GM18873 (cell line): ENCODE data around the gene NCAPD3.

Experiments
- ATAC-seq: cut with Tn5 transposase; IDR thresholded peaks from one replicate; pipeline ENCODE4 v1.9.1; 2021; ENCODE audit warnings: mild to moderate bottlenecking, moderate library complexity, moderate number of reproducible peaks; ENCODE audit not compliant: unreplicated experiment, low FRiP score

The NCAPD3 gene

DNA sequence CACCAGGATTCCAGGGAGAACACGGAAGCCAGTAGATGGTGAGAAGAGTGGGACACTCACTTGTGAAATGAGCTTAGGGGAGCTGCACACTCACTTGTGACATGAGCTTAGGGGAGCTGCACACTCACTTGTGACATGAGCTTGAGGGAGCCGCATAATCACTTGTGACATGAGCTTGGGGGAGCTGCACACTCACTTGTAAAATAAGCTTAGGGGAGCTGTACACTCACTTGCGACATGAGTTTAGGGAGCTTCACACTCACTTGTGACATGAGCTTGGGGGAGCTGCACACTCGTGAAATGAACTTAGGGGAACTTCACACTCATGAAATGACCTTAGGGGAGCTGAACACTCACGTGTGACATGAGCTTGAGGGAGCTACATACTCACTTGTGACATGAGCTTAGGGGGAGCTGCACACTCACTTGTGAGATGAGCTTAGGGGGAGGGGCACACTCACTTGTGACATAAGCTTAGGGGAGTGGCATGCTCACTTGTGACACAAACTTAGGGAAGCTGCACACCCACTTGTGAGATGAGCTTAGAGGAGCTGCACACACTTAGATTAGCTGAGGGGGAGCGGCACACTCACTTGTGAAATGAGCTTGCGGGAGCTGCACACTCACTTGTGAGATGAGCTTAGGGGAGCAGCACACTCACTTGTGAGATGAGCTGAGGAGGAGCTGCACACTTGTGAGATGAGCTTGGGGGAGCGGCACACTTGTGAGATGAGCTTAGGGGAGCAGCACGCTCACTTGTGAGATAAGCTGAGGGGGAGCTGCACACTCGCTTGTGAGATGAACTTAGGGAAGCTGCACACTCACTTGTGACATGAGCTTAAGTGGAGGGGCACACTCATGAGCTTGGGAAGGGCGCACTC lies 59.0 kb downstream of the NCAPD3 start:
- ATAC-seq: no peak

DNA sequence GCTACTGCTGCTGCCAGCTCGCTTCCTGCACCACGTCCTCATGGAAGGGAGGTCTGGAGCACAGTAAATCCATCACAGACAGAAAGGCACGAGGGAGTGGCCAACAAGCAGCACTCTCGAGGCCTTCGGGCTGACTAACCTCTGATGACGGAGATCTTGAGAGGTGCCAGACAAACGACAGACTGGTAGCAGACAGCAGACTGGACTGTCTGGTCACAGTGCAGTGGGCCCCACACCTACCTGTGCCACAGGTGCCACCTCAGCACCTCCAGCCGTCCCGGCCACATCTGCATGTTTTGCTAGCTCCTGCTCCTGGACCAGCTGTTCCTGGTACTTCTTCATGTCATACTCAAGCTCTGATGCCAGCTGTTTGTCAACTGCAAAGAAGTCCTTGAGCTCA lies 64.1 kb downstream of the NCAPD3 start:
- ATAC-seq: no peak

DNA sequence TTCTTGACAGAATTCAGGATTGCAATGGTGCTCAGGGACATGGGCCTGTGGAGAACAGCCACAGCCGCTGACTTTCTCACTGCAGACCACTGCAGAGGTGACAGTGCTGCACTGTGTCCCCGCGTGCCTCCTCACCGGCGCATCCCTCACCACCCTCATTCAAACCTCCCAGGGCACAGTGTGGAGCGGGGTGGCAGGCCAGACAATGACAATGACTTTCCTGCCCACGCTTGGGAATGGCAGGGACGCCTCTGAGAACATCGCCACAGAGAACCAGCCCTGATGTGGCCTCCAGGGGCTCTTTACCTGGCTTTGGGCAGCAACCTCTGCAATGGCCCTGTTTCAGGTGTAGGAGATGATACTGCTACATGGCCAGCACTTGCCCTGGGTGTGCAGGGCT lies 65.7 kb downstream of the NCAPD3 start:
- ATAC-seq: no peak

DNA sequence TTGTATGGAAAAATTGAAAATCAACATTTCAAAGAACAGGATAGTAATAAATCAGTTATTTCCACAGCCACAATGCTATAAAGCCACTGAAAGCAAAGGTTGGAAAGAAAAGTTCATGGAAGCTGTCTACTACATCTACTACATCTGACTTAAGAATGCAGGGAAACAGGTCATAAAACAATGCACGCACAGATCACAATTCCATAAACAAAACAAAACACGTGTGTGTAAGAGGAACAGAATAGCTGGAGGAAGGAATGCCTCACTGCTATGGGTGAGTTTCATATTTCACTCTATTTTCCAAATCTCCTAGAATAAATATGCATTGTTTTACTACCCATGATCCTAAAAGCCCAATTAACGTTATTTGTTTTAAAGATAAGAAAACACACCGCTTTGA lies 66.3 kb downstream of the NCAPD3 start:
- ATAC-seq: no peak

DNA sequence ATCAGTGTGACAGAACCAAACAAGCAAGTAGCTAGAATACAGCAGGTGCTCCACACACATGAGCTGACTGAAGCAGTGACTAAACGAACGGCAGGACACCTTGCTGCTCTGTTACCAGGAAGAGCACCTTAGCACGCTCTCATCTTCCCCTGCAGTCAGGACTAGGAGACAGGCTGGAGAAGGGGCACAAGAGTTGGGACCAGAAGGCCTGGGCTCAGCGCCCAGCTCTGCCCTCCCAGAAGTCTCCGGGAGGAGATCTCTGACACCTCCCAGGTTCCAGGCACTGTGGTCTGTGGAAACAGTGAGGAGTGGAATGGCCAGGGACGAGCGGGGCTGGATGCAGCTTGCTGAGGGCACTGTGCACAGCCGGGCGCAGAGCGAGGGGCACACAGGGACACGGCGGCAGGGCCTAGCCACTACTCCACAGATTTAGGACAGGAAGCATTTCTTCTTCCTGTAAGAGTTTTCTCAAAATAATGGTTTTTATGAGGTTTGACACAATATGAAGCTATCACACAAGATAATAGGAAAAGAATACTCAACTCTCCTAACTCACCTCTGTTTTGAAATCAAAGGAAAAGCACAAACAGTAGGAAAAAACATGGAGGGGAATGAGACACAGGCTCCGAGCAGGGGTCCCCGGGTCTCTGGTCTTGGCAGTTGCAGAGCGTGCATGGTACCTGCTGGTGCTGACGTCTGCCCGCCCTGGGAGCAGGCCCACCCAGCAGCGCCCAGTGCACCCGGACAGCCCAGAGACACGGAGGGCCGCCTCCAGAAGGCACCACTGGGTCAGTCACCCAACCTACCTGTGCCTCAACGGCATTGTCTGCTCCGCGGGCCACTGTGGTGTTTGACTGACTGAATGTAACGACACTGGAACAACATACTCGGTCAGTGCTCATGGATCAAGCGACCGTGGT lies 67.6 kb downstream of the NCAPD3 start:
- no peak for ATAC-seq

DNA sequence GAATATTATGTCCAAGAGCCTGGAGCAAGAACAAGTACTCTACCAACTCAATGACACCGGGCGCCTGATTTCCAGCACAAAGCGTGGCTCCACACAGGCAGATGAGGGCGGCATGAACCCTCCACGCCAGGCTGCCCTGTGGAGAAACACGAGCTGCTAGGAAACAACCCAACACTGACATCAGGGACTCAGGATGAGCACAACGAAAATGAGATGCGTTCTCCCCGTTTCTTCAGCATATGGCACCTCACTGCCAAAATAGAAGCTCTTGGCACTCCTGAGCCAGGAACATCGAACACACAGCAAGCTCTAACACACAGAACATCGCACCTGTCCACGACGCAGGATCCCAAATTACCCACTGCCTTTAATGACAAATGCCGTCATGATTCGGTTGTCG lies 68.3 kb downstream of the NCAPD3 start:
- ATAC-seq: no peak

DNA sequence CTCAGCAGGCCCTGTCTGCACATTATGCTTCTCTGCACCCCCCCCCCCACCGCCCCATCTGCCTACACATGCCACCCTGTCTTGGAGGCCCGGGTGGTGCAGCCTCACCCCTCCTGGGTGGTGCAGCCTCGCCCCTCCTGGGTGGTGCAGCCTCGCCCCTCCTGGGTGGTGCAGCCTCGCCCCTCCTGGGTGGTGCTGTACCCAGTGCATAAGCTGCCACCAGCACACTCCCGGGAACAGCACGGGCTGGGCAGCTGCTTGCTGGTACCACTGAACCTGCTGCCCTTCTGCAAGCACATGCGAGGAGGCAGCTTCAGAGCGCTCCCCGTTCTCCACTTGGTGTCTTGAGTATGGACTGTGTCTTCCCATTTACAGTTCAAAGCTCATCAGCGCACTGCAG lies 69.3 kb downstream of the NCAPD3 start:
- ATAC-seq: no peak

DNA sequence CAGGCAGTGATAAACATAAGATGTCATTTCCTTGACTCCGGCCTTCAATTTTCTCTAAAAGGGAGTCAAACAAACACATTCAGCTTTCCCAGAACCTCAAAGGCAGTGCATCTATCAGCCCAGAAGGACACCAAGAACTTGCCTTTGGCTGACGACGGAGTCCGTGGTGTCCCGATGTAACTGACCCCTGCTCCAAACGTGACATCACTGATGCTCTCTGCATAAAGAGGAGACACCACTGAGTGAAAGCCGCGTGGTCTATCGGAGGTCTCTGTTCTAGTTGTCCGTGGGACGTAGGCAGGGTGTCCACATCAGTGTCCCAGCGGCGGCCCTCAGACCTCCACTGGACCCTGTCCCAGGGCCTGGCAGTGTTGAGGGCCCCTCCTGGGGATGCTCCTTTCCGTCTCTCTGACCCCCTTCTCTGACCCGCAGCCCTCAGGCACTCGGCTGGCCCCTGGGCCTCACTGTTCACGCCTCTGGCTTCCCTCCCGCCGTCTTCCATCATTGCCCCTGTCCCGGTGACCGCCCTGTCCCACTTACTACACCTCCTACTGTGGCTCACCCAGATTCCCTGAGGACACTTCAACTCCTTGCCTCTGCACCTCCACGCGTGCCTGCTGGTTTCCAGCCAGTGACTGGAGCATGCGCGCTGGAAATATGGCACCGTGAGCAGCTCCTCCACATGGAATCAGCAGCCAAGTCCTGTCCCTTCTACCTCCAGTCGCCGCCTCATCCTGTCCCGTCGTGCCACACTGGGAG lies 70.4 kb downstream of the NCAPD3 start:
- ATAC-seq: no peak

DNA sequence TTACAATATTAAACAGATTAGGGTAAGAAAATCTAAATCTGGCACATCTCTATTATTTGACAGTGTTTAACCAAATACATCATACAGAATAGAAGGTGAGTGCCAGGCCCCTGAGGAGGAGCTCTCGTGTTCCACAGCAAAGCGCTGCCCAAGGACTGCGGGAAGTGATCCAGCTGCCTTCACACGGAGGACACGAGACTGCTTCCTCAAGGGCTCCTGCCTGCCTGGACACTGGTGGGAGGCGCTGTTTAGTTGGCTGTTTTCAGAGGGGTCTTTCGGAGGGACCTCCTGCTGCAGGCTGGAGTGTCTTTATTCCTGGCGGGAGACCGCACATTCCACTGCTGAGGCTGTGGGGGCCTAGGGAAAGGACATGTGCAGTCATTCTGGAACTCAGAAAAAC lies 71.1 kb downstream of the NCAPD3 start:
- no peak for ATAC-seq

DNA sequence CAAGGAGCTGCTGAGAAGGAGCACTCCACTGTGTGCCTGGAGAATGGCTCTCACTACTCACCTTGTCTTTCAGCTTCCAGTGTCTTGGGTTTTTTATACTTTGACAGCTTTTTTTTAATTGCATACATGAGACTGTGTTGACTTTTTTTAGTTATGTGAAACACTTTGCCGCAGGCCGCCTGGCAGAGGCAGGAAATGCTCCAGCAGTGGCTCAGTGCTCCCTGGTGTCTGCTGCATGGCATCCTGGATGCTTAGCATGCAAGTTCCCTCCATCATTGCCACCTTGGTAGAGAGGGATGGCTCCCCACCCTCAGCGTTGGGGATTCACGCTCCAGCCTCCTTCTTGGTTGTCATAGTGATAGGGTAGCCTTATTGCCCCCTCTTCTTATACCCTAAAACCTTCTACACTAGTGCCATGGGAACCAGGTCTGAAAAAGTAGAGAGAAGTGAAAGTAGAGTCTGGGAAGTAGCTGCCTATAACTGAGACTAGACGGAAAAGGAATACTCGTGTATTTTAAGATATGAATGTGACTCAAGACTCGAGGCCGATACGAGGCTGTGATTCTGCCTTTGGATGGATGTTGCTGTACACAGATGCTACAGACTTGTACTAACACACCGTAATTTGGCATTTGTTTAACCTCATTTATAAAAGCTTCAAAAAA lies 72.6 kb downstream of the NCAPD3 start:
- no peak for ATAC-seq

DNA sequence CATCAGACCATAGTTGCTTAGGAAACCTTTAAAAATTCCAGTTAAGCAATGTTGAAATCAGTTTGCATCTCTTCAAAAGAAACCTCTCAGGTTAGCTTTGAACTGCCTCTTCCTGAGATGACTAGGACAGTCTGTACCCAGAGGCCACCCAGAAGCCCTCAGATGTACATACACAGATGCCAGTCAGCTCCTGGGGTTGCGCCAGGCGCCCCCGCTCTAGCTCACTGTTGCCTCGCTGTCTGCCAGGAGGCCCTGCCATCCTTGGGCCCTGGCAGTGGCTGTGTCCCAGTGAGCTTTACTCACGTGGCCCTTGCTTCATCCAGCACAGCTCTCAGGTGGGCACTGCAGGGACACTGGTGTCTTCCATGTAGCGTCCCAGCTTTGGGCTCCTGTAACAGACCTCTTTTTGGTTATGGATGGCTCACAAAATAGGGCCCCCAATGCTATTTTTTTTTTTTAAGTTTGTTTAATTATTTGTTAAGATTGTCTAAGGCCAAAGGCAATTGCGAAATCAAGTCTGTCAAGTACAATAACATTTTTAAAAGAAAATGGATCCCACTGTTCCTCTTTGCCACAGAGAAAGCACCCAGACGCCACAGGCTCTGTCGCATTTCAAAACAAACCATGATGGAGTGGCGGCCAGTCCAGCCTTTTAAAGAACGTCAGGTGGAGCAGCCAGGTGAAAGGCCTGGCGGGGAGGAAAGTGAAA lies 73.4 kb downstream of the NCAPD3 start:
- ATAC-seq: no peak

DNA sequence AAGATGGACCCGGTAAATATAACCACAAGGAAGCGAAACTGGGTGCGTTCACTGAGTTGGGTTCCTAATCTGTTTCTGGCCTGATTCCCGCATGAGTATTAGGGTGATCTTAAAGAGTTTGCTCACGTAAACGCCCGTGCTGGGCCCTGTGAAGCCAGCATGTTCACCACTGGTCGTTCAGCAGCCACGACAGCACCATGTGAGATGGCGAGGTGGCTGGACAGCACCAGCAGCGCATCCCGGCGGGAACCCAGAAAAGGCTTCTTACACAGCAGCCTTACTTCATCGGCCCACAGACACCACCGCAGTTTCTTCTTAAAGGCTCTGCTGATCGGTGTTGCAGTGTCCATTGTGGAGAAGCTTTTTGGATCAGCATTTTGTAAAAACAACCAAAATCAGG lies 74.4 kb downstream of the NCAPD3 start:
- ATAC-seq: no peak

DNA sequence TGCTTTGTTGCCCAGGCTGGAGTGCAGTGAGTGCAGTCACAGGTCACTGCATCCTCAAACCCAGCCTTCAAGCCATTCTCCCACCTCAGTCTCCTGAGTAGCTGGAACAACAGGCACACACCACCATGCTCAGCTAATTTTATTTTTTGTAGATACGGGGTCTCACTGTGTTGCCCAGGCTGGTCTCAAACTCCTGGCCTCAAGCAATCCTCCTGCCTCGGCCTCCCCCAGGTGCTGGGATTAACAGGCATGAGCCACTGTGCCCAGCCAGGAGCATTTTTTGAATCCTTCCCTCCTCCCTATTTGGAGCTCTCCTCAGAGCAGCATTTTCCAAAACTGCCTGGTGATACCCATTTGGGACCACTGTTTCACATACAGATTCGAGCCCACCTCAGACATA lies 77.2 kb downstream of the NCAPD3 start:
- no peak for ATAC-seq

DNA sequence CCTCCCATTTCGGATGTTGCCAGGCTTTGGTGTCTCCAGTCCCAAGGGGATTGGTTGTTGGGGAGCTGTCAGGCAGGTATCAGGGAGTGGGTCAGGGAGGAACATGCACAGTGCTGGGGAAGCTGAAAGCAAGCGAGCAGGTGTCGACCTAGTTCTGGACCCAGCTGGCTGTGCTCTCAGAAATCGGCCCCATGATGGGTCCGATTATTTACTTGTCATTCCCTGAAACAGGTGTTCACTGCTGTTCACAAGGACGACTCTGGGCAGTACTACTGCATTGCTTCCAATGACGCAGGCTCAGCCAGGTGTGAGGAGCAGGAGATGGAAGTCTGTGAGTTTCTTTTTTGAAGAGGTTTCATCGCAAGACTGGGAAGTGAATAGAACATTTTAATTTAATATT lies 78.1 kb downstream of the NCAPD3 start:
- no peak for ATAC-seq

DNA sequence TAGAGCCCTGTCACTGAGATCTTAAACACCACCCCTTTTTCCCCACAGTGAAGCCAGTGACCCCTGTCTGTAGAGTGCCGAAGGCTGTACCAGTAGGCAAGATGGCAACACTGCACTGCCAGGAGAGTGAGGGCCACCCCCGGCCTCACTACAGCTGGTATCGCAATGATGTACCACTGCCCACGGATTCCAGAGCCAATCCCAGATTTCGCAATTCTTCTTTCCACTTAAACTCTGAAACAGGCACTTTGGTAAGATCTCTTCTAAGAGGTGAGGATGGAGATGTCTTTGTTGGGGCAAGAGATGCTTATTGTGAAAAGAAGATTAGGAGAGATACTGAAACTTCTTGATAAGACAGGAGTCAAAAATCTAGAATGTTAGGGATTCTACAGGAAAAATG lies 79.0 kb downstream of the NCAPD3 start:
- ATAC-seq: no peak

DNA sequence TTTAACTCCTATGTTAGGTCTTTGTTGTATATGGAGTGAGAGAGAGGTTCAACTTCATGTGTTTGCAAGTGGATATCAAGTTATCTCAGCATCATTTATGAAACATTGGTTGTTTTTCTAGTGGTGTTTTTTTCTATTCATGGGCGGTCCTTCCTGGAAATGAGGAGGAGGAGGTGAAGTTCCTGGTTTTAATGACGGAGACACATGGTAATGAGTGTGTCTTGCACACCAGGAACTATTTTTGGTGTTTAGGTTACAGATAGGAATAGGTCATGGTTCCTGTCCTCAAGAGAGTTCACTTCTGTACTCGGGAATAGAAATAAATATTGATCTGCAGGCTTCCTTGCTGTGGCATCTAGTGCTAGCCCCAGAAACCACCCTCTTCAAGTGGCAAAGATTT lies 80.0 kb downstream of the NCAPD3 start:
- ATAC-seq: no peak

DNA sequence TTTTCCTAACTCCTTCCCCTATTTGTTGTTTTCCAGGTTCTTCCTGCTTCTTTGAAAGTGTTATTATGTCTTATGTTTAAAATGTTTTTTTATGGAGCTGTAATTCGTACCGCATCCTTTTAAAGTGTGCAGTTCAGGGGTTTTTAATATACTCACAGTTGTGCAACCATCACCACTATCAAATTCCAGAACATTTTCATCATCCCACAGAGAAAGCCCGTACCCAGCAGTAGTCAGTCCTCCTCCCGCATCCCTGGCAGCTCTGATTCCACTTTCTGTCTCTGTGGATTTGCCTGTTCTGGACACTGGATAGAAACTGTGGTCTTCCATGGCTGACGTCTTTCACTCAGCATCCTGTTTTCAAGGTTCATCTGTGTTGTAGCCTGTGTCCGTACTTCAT lies 81.2 kb downstream of the NCAPD3 start:
- no peak for ATAC-seq

DNA sequence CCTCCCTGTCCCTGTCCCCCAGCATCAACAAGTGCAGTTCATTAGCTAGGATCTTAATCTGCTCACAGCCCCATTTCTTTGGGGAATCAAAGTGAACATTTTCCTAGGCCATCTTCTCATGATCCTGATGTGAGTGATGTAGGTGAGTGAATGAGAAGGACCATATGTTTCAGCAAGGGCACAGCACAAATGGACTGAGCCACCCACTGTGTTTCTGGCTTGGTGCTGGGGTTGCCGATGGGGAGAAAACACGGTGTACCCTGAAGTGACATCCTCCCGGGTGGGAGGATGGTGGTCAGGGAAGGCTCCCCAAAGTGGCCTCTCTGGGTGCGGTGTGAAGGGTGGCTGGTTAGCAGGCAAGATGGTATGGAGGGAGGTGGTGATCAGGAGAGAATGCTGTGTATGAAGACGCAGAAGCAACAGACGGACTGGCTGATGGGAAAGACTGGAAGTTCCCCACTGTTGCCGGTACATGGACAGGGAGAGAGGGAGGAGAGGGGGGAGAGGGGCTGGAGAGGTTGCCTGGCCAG lies 82.7 kb downstream of the NCAPD3 start:
- no peak for ATAC-seq

DNA sequence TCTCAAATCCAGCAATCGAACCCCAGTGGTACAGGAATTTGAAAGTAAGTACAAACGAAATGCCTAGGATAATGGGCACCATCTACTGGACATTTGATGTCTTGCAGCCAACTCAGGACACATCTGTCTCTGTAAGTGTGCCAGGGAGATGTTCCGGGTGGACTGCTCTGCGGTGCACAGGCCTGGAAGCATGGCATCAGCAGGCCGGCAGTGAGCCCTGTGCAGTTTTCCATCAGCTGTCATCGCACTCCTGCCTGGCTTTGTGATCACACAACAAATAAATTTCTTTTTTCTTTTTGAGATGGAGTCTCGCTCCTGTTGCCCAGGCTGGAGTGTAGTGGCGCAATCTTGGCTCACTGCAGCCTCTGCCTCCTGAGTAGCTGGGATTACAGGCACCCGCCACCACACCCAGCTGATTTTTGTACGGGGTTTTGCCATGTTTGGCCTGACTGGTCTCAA lies 83.9 kb downstream of the NCAPD3 start:
- ATAC-seq: peak; percentile 63
